IMR-90 (cell line): Measurements from ENCODE around the gene DYNC2LI1. TPM values are rescaled to one million over a fixed set of nuclear protein-coding genes. Genes with fewer than 3 reads are reported as not detected.

ENCODE experiments used
- ATAC-seq: fragments of 200-7000 bp; cut with Tn5 transposase; 2 replicates; pipeline ENCODE4 v1.9.1; 2020; ENCODE audit warnings: low read depth, mild to moderate bottlenecking, moderate library complexity
- BruUV-seq: library from RNA; stranded (reverse); fragments of 400-500 nt; replicated peaks from 2 replicates; lab custom pipeline; 2021; lab: Mats Ljungman, UMichigan
- CTCF ChIA-PET: fragments of 300-600 bp; formaldehyde crosslinking; extraction: SDS; loops from one replicate; lab custom pipeline; 2021; ENCODE audit warnings: antibody characterized with exemption; lab: Yijun Ruan, JAX
- POLR2A ChIA-PET: fragments of 300-600 bp; sonication (Branson Sonifier 250); formaldehyde crosslinking; loops from one replicate; lab custom pipeline; 2022; ENCODE audit warnings: antibody characterized with exemption; ENCODE audit not compliant: unreplicated experiment; lab: Charles Lee
- DNase-seq: peaks from one replicate; pipeline ENCODE4 v3.0.0; 2013
- H2AFZ ChIP-seq: replicated peaks from 2 replicates; pipeline ENCODE3; 2013; ENCODE audit warnings: low read length, mild to moderate bottlenecking; ENCODE audit not compliant: poor library complexity
- H2AK5ac ChIP-seq: 2 replicates; pipeline ENCODE4 v1.6.1; 2013; ENCODE audit warnings: low read depth, low read length, inconsistent platforms
- H2AK9ac ChIP-seq: replicated peaks from 2 replicates; pipeline ENCODE3; 2013; ENCODE audit warnings: mild to moderate bottlenecking, low read depth, low read length, moderate library complexity; ENCODE audit not compliant: poor library complexity
- H2BK120ac ChIP-seq: 2 replicates; pipeline ENCODE4 v1.6.1; 2013; ENCODE audit warnings: low read depth, low read length, inconsistent platforms
- H2BK15ac ChIP-seq: 3 replicates; pipeline ENCODE4 v1.6.1; 2013; ENCODE audit warnings: low read depth, low read length, inconsistent platforms
- H2BK20ac ChIP-seq: 2 replicates; pipeline ENCODE4 v1.6.1; 2013; ENCODE audit warnings: low read depth, mild to moderate bottlenecking, inconsistent platforms, low read length, moderate library complexity
- H2BK5ac ChIP-seq: 2 replicates; pipeline ENCODE4 v1.6.1; 2013; ENCODE audit warnings: mild to moderate bottlenecking, low read depth, low read length, inconsistent platforms; ENCODE audit not compliant: poor library complexity, severe bottlenecking
- H3K14ac ChIP-seq: replicated peaks from 2 replicates; pipeline ENCODE4 v1.6.1; 2013; ENCODE audit warnings: low read depth, low read length, inconsistent platforms
- H3K18ac ChIP-seq: 2 replicates; pipeline ENCODE4 v1.6.1; 2013; ENCODE audit warnings: low read depth, low read length, control low read depth
- H3K23ac ChIP-seq: 2 replicates; pipeline ENCODE4 v1.6.1; 2013; ENCODE audit warnings: low read depth, low read length, inconsistent platforms
- H3K27ac ChIP-seq: 2 replicates; pipeline ENCODE4 v1.5.1; 2013; ENCODE audit warnings: mild to moderate bottlenecking, control low read depth, low read length; ENCODE audit not compliant: insufficient read depth
- H3K27me3 ChIP-seq: 2 replicates; pipeline ENCODE4 v1.6.1; 2013; ENCODE audit warnings: low read length; ENCODE audit not compliant: control insufficient read depth, insufficient read depth
- H3K36me3 ChIP-seq: 2 replicates; pipeline ENCODE4 v1.6.1; 2013; ENCODE audit warnings: low read length, mixed read lengths; ENCODE audit not compliant: control insufficient read depth, insufficient read depth
- H3K4ac ChIP-seq: 2 replicates; pipeline ENCODE4 v1.6.1; 2013; ENCODE audit warnings: low read depth, low read length, inconsistent platforms
- H3K4me1 ChIP-seq: 2 replicates; pipeline ENCODE4 v1.6.1; 2013; ENCODE audit warnings: low read length, mixed read lengths; ENCODE audit not compliant: control insufficient read depth, insufficient read depth
- H3K4me2 ChIP-seq: 2 replicates; pipeline ENCODE4 v1.6.1; 2013; ENCODE audit warnings: low read depth, mild to moderate bottlenecking, control low read depth, low read length, moderate library complexity
- H3K4me3 ChIP-seq: 2 replicates; pipeline ENCODE4 v1.5.1; 2013; ENCODE audit warnings: low read depth, mild to moderate bottlenecking, control low read depth, low read length, moderate library complexity; ENCODE audit not compliant: insufficient read depth
- H3K56ac ChIP-seq: 2 replicates; pipeline ENCODE4 v1.6.1; 2013; ENCODE audit warnings: low read length, inconsistent platforms; ENCODE audit not compliant: insufficient read depth; ENCODE audit errors: extremely low read depth
- H3K79me1 ChIP-seq, 2 experiments: 2 replicates each; pipeline ENCODE4 v1.6.1; 2013; ENCODE audit warnings: low read length in 2 of 2, inconsistent platforms in 1 of 2, low read depth in 1 of 2
- H3K9ac ChIP-seq: 2 replicates; pipeline ENCODE4 v1.6.1; 2013; ENCODE audit warnings: low read depth, low read length, control low read depth
- H3K9me1 ChIP-seq: 2 replicates; pipeline ENCODE4 v1.6.1; 2013; ENCODE audit warnings: low read length, inconsistent platforms; ENCODE audit not compliant: insufficient read depth
- H3K9me3 ChIP-seq: 2 replicates; pipeline ENCODE4 v1.6.1; 2013; ENCODE audit warnings: low read length; ENCODE audit not compliant: control insufficient read depth, insufficient read depth
- H4K20me1 ChIP-seq: 2 replicates; pipeline ENCODE4 v1.6.1; 2013; ENCODE audit warnings: low read length, inconsistent platforms; ENCODE audit not compliant: insufficient read depth
- H4K5ac ChIP-seq: 2 replicates; pipeline ENCODE4 v1.6.1; 2013; ENCODE audit warnings: mild to moderate bottlenecking, low read depth, low read length, control low read depth
- H4K8ac ChIP-seq, 2 experiments: 2 replicates each; pipeline ENCODE4 v1.6.1; 2013; ENCODE audit warnings: low read depth in 2 of 2, low read length in 2 of 2, control low read depth in 1 of 2, inconsistent platforms in 1 of 2
- H4K91ac ChIP-seq: 2 replicates; pipeline ENCODE4 v1.6.1; 2013; ENCODE audit warnings: low read depth, low read length, inconsistent platforms; ENCODE audit not compliant: insufficient read depth
- BHLHE40 ChIP-seq: fragments of 150-350 bp; IDR thresholded peaks from 2 replicates; pipeline ENCODE4 v1.6.1; 2016; ENCODE audit warnings: mild to moderate bottlenecking, low read depth, low read length
- CEBPB ChIP-seq: IDR thresholded peaks from 2 replicates; pipeline ENCODE4 v1.6.1; 2012; ENCODE audit warnings: low read depth, low read length, improper control_type of control experiment
- CHD1 ChIP-seq: IDR thresholded peaks from 2 replicates; pipeline ENCODE4 v1.6.1; 2012; ENCODE audit warnings: low read depth, low read length, improper control_type of control experiment
- FOS ChIP-seq: fragments of 150-350 bp; IDR thresholded peaks from 2 replicates; pipeline ENCODE4 v1.6.1; 2016; ENCODE audit warnings: low read depth, low read length
- MAFK ChIP-seq: IDR thresholded peaks from 2 replicates; pipeline ENCODE4 v1.6.1; 2012; ENCODE audit warnings: low read depth, low read length, improper control_type of control experiment
- MAZ ChIP-seq: IDR thresholded peaks from 2 replicates; pipeline ENCODE4 v1.6.1; 2012; ENCODE audit warnings: low read depth, mild to moderate bottlenecking, low read length, improper control_type of control experiment, moderate library complexity, borderline replicate concordance
- MXI1 ChIP-seq: IDR thresholded peaks from 2 replicates; pipeline ENCODE4 v1.6.1; 2012; ENCODE audit warnings: low read depth, mild to moderate bottlenecking, low read length, moderate library complexity, borderline replicate concordance
- NFE2L2 ChIP-seq: fragments of 150-350 bp; IDR thresholded peaks from 2 replicates; pipeline ENCODE4 v1.6.1; 2016; ENCODE audit warnings: low read depth, mild to moderate bottlenecking, low read length
- POLR2A ChIP-seq: IDR thresholded peaks from 2 replicates; pipeline ENCODE4 v1.6.1; 2012; ENCODE audit warnings: mild to moderate bottlenecking, low read depth, low read length
- RAD21 ChIP-seq: IDR thresholded peaks from 2 replicates; pipeline ENCODE4 v1.6.1; 2012; ENCODE audit warnings: low read length, improper control_type of control experiment
- RCOR1 ChIP-seq: IDR thresholded peaks from 2 replicates; pipeline ENCODE4 v1.6.1; 2012; ENCODE audit warnings: mild to moderate bottlenecking, low read length, improper control_type of control experiment; ENCODE audit not compliant: insufficient replicate concordance
- RFX5 ChIP-seq: IDR thresholded peaks from 2 replicates; pipeline ENCODE4 v1.8.0; 2012; ENCODE audit warnings: low read depth, mild to moderate bottlenecking, low read length, moderate library complexity
- SMC3 ChIP-seq: fragments of 150-350 bp; IDR thresholded peaks from 2 replicates; pipeline ENCODE4 v1.6.1; 2016; ENCODE audit warnings: low read depth, mild to moderate bottlenecking, antibody characterized with exemption, low read length, moderate library complexity
- USF2 ChIP-seq: fragments of 150-350 bp; IDR thresholded peaks from 2 replicates; pipeline ENCODE4 v1.6.1; 2017; ENCODE audit warnings: mild to moderate bottlenecking, antibody characterized with exemption, low read length, low read depth
- WGBS, 2 experiments: methylation state at CpG; one replicate each; pipeline versions ENCODE4 v1.1.5 to v1.1.7; 2013; ENCODE audit warnings: missing lambda C conversion rate in 2 of 2; ENCODE audit not compliant: insufficient read length in 1 of 2; ENCODE audit errors: extremely low coverage in 2 of 2; 5-methylcytosine and 5-hydroxymethylcytosine counted together
- dilution Hi-C: fragments of 300-500 bp; cut with HindIII; formaldehyde crosslinking; loops from one replicate; pipeline ENCODE4 v1.14.3; 2018; ENCODE audit warnings: low sequenced_read_pairs; ENCODE audit not compliant: unreplicated experiment
- in situ Hi-C: fragments of 300-500 bp; cut with MboI; formaldehyde crosslinking; loops from 3 replicates; pipeline ENCODE4 v1.14.3; 2019; ENCODE audit warnings: low sequenced_read_pairs, inconsistent platforms, mixed read lengths
- intact Hi-C: fragments of 100-400 bp; cut with micrococcal nuclease; formaldehyde crosslinking; loops from 2 replicates; pipeline ENCODE4 v1.10.0; 2022
- polyA plus RNA-seq, 3 experiments: library from polyadenylated mRNA; depleted of rRNA; stranded (reverse); fragments of >200 nt; gene quantifications; 2 replicates each; pipeline ENCODE4 v1.2.3, GENCODE V29; 2012; ENCODE audit warnings: low replicate concordance in 1 of 3
- total RNA-seq: library from RNA; depleted of rRNA; stranded (reverse); fragments of >200 nt; gene quantifications from 2 replicates; pipeline ENCODE4 v1.2.3, GENCODE V29; 2012
- TF ChIP-seq, protein P1 (sequence below): fragments of 150-350 bp; IDR thresholded peaks from 2 replicates; pipeline ENCODE4 v1.6.1; 2016; ENCODE audit warnings: low read depth, mild to moderate bottlenecking, low read length, moderate library complexity, borderline replicate concordance
- TF ChIP-seq, protein P2 (sequence below): conservative IDR thresholded peaks from 2 replicates; pipeline ENCODE4 v1.5.1; 2012; ENCODE audit warnings: mild to moderate bottlenecking, low read depth, low read length, improper control_type of control experiment

Gene DYNC2LI1
- total and polyA plus RNA-seq, 2 of the 4 experiments (the other 2 are of a cell fraction) = 5.2 to 10.4 TPM

DNA sequence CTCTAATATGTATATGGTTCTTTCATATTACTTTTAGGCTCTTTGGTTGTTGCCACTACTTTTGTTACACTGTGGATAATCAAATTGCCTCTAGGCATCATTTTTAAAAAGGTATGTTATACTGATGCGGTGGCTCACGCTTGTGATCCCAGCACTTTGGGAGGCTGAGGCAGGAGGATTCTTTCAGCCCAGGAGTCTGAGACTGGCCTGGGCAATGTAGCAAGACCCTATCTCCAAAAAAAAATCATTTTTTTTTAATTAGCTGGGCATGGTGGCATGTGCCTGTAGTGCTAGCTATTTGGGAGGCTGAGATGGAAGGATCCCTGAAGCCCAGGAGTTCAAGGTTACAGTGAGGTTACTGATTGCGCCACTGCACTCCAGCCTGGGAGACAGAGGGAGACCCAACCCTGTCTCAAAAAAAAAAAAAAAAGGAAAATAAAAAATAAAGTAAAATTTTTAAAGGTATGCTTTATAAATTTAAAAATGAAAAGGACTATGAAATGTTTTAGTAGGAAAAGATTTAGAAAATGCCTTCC, 48.1 kb upstream of the DYNC2LI1 start:
- H3K79me1 ChIP-seq = no peaks in the 10 kb centered on the region
- peaks cover 3% of the 10 kb centered on the region; the same call in 1 of the 2 replicates for H3K4me1 ChIP-seq
- in situ Hi-C loops (no loop called here), intact Hi-C loops (no loop called here), dilution Hi-C loops (no loop called here)
- no peak overlapping the region for H3K14ac ChIP-seq
- H2AFZ ChIP-seq = no peak overlapping the region
- no peak overlapping the region for H3K4me2 ChIP-seq
- no peak overlapping the region for H3K4ac ChIP-seq
- H3K27me3 ChIP-seq = no peaks in the 10 kb centered on the region
- no peak overlapping the region for H2BK20ac ChIP-seq
- ChIA-PET CTCF (no interaction called here), POLR2A (no interaction called here)
- WGBS, 2 experiments = no CpG with 5 or more reads among the region's 3 CpGs
- H2BK5ac ChIP-seq = no peak overlapping the region
- no peak overlapping the region for H2AK9ac ChIP-seq
- H3K36me3 ChIP-seq = peaks cover 2% of the 10 kb centered on the region; the same call in 1 of the 2 replicates
- no peak overlapping the region for H4K8ac ChIP-seq
- ATAC-seq (no peak), DNase-seq (no peak)
- no peak overlapping the region for H3K9ac ChIP-seq
- no peaks in the 10 kb centered on the region for H3K9me3 ChIP-seq
- BruUV-seq = no TSS peak
- no peak overlapping the region for H2AK5ac ChIP-seq
- no peak overlapping the region for H3K27ac ChIP-seq
- H3K18ac ChIP-seq = no peak overlapping the region
- no peak overlapping the region for H3K4me3 ChIP-seq
- H3K9me1 ChIP-seq = no peaks in the 10 kb centered on the region; the same call in 1 of the 2 replicates
- no peak overlapping the region for H2BK120ac ChIP-seq
- H4K5ac ChIP-seq = no peak overlapping the region
- TF ChIP-seq CEBPB = no peak
- TF ChIP-seq SMC3 = no peak
- TF ChIP-seq MAZ = no peak
- no peak for TF ChIP-seq POLR2A
- TF ChIP-seq, protein P1, sequence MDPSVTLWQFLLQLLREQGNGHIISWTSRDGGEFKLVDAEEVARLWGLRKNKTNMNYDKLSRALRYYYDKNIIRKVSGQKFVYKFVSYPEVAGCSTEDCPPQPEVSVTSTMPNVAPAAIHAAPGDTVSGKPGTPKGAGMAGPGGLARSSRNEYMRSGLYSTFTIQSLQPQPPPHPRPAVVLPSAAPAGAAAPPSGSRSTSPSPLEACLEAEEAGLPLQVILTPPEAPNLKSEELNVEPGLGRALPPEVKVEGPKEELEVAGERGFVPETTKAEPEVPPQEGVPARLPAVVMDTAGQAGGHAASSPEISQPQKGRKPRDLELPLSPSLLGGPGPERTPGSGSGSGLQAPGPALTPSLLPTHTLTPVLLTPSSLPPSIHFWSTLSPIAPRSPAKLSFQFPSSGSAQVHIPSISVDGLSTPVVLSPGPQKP = no peak
- TF ChIP-seq, protein P2, sequence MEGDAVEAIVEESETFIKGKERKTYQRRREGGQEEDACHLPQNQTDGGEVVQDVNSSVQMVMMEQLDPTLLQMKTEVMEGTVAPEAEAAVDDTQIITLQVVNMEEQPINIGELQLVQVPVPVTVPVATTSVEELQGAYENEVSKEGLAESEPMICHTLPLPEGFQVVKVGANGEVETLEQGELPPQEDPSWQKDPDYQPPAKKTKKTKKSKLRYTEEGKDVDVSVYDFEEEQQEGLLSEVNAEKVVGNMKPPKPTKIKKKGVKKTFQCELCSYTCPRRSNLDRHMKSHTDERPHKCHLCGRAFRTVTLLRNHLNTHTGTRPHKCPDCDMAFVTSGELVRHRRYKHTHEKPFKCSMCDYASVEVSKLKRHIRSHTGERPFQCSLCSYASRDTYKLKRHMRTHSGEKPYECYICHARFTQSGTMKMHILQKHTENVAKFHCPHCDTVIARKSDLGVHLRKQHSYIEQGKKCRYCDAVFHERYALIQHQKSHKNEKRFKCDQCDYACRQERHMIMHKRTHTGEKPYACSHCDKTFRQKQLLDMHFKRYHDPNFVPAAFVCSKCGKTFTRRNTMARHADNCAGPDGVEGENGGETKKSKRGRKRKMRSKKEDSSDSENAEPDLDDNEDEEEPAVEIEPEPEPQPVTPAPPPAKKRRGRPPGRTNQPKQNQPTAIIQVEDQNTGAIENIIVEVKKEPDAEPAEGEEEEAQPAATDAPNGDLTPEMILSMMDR = no peak
- no peak for TF ChIP-seq BHLHE40
- TF ChIP-seq RAD21 = no peak
- no peak for TF ChIP-seq RCOR1
- no peak for TF ChIP-seq RFX5
- TF ChIP-seq NFE2L2 = no peak
- TF ChIP-seq USF2 = no peak
- no peak for TF ChIP-seq FOS
- TF ChIP-seq CHD1 = no peak
- TF ChIP-seq MAFK = no peak
- no peak for TF ChIP-seq MXI1
- no peak overlapping the region for H2BK15ac ChIP-seq
- no peaks in the 10 kb centered on the region for H4K20me1 ChIP-seq
- H3K56ac ChIP-seq = no peak overlapping the region
- H4K91ac ChIP-seq = no peak overlapping the region
- H3K23ac ChIP-seq = no peak overlapping the region
